Ascending aorta (tissue), 2 donors: ENCODE data around the gene XPNPEP3. TPM values are rescaled to one million over a fixed set of nuclear protein-coding genes. Genes with fewer than 3 reads are reported as not detected.

ENCODE experiments used
- DNase-seq, 2 donors: peaks; one replicate each; pipeline ENCODE4 v3.0.0-alpha.2; 2019; ENCODE audit warnings: low spot score in 2 of 2
- H3K27ac ChIP-seq, 2 donors: fragments of 200-600 bp; sonication (generic); one replicate each; pipeline ENCODE4 v1.5.1; 2016 to 2017; ENCODE audit warnings: mild to moderate bottlenecking in 1 of 2
- H3K27me3 ChIP-seq: fragments of 200-600 bp; sonication (generic); one replicate; pipeline ENCODE4 v1.5.1; 2017
- H3K36me3 ChIP-seq, 2 donors: fragments of 200-600 bp; sonication (generic); one replicate each; pipeline ENCODE4 v1.5.1; 2016
- H3K4me1 ChIP-seq, 2 donors: fragments of 200-600 bp; sonication (generic); one replicate each; pipeline ENCODE4 v1.5.1; 2016 to 2017; ENCODE audit warnings: mild to moderate bottlenecking in 1 of 2
- H3K4me3 ChIP-seq, 2 donors: fragments of 200-600 bp; sonication (generic); one replicate each; pipeline ENCODE4 v1.5.1; 2016 to 2017; ENCODE audit warnings: mild to moderate bottlenecking in 1 of 2
- H3K9me3 ChIP-seq, 2 donors: fragments of 200-600 bp; sonication (generic); one replicate each; pipeline ENCODE4 v1.5.1; 2016
- intact Hi-C: fragments of 100-400 bp; cut with DNase I; formaldehyde crosslinking; loops from one replicate; pipeline ENCODE4 v1.15.1; 2023
- total RNA-seq: library from RNA; depleted of rRNA; stranded (reverse); fragments of >200 nt; gene quantifications from one replicate; pipeline ENCODE4 v1.1.0, GENCODE V29; 2016
- TF ChIP-seq, protein P1 (sequence below), 3 experiments: fragments of 200-600 bp in 2 of 3; fragments of 450-650 bp in 1 of 3; sonication (generic) in 2 of 3; IDR thresholded peaks; one replicate each; pipeline ENCODE4 v1.5.1; 2016 to 2019; ENCODE audit warnings: antibody characterized with exemption in 3 of 3, mild to moderate bottlenecking in 1 of 3, moderate library complexity in 1 of 3

Gene XPNPEP3
- total RNA-seq, 1 donor from 2014 or later = 1.1 TPM

DNA sequence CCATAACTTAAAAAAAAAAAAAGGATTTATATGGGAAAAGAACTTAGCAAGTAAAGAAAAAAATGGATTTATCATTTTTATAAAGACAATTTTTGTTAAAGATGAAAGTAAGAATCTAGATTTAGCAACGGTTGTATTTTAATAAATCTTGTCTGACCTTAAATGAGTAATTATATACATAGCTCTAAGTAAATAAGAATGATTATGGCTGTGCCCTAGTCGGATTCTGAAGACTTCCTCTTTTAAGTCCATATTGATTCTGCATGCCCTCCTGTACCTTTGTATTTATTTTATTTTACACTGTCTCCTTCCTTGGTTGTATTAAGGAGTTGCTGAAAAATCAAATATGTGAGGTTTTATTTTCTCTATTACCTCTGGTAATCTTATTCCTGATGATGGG is 101.4 kb downstream of the XPNPEP3 start:
- Histone ChIP-seq H3K9me3 (no peaks in the 10 kb centered on the region), H3K4me3 (no peak overlapping the region), H3K27ac (no peak overlapping the region), H3K4me1 (peaks cover 0 to 6% of the 10 kb centered on the region in 2 donors), H3K36me3 (peaks cover 20 to 52% of the 10 kb centered on the region in 2 donors), H3K27me3 (no peaks in the 10 kb centered on the region)
- no peak for DNase-seq
- intact Hi-C loops = no loop called here
- TF ChIP-seq, protein P1, sequence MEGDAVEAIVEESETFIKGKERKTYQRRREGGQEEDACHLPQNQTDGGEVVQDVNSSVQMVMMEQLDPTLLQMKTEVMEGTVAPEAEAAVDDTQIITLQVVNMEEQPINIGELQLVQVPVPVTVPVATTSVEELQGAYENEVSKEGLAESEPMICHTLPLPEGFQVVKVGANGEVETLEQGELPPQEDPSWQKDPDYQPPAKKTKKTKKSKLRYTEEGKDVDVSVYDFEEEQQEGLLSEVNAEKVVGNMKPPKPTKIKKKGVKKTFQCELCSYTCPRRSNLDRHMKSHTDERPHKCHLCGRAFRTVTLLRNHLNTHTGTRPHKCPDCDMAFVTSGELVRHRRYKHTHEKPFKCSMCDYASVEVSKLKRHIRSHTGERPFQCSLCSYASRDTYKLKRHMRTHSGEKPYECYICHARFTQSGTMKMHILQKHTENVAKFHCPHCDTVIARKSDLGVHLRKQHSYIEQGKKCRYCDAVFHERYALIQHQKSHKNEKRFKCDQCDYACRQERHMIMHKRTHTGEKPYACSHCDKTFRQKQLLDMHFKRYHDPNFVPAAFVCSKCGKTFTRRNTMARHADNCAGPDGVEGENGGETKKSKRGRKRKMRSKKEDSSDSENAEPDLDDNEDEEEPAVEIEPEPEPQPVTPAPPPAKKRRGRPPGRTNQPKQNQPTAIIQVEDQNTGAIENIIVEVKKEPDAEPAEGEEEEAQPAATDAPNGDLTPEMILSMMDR (IDR thresholded peaks at IDR 0.05) = no peak

DNA sequence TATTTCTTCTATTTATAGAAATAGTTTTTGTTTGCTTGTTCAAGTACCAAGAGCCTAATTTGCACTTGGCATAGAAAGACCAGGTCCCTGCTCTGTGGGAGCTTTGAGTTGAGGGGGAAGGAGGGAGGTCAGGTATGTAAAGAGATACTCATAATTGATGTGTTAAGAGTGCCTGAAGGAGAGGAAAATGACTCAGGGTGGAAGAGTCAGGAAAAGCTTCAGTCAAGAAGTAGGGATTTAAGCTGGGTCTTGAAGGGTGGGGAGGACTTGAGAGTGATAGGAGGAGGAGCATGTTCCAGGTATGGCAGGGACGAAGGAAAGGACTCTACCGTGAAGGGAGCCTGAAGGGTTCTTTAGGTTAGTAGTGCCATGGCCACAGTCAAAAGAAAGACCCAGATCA is 103.2 kb downstream of the XPNPEP3 start:
- Histone ChIP-seq H3K9me3 (no peaks in the 10 kb centered on the region), H3K36me3 (peaks cover 33 to 56% of the 10 kb centered on the region in 2 donors), H3K4me1 (peaks cover 0 to 5% of the 10 kb centered on the region in 2 donors), H3K27me3 (no peaks in the 10 kb centered on the region), H3K4me3 (no peak overlapping the region), H3K27ac (no peak overlapping the region)
- DNase-seq = no peak
- TF ChIP-seq, protein P1 (IDR thresholded peaks at IDR 0.05) = no peak
- intact Hi-C loops = no loop called here

DNA sequence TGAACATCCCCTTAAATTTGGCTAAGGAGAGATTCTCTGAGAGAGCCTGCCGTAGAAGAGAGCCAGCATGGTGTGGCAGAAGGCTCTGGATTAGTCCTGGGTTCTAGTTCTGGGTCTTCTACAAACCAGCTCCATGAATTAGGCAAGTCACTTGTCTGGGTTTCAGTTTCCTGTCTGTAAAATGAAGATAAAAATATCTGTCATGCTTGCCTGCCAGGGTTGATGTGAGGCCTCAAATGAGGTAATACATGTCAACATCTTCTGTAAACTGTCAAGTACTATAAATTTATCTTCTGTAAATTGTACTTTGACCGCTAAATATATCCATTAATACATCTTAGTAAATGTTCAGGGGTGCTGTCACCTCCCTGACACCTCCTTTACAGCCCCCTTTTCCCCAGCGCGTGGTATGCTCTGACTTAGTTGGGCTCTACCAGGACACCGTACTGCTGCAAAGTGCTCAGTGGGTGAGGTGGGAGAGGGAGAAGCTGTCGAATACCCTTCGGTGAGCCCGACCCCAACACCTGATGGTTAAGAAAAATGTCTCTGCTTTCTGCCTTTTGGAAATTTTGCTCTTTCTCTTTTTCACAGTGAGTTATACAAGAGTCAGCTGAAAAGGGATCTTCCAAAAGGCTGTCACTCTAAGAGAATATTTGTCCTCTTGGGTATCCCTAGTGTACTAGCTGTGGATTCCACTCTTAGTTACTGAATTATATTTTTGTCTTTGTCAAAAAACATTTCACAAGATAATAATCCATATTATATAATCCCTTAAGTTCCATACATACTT is 109.2 kb downstream of the XPNPEP3 start:
- Histone ChIP-seq H3K27me3 (no peaks in the 10 kb centered on the region), H3K9me3 (no peaks in the 10 kb centered on the region), H3K4me3 (no peak overlapping the region), H3K27ac (no peak overlapping the region), H3K36me3 (peaks cover 67 to 76% of the 10 kb centered on the region in 2 donors), H3K4me1 (no peaks in the 10 kb centered on the region)
- DNase-seq = no peak
- intact Hi-C loops = no loop called here
- TF ChIP-seq, protein P1 (IDR thresholded peaks at IDR 0.05) = no peak

DNA sequence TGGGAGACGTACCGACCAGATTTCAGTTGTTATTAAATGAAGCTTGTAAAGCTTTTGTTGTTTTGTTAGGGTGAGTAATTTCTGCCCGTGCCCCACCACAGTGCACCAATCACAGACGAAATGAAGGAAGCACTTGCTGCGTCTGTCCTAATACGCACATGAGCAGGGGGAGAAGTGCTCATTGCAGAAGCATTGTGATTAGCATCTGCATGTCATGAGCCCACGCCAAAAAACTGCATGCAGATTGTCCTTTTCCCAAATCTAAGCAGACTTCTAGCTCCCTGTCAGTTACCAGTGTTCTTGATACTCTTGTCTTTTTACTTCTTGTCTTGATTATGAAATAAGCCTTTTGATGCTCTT is 109.8 kb downstream of the XPNPEP3 start:
- DNase-seq = no peak
- Histone ChIP-seq H3K4me3 (no peak overlapping the region), H3K4me1 (no peaks in the 10 kb centered on the region), H3K27ac (no peak overlapping the region), H3K9me3 (no peaks in the 10 kb centered on the region), H3K36me3 (peaks cover 62 to 73% of the 10 kb centered on the region in 2 donors), H3K27me3 (no peaks in the 10 kb centered on the region)
- TF ChIP-seq, protein P1 (IDR thresholded peaks at IDR 0.05) = no peak
- intact Hi-C loops = no loop called here

DNA sequence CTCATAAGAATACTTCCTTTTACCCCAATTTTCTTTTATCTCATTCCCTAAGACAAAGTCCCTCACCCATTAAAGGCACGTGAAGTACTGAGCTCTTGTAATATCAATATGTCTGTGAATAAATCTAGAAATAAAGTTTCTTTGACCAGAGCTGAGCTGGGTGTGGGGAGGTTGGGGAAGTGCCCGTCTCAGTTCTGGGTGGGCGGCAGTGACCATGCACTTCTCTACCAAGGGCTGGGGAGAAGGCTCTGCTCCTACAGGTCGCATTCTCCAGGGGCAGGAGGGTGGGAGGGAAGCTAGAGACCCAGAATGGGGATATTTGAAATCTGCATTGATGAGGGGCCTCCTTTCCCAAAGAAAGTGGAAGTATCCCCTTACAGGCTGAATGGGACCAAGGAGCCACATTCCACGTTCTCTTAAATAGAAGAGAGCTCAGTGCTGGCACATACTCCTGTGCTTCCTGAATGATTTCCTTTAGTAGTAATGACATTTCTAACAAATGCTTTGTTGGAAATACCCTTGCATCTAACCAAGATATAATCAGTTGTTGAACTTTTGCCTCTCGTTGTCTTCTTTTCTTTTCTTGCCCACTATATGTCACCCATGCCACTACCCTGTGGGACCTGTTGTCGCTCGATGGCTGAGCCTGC is 110.3 kb downstream of the XPNPEP3 start:
- no peak for DNase-seq
- intact Hi-C loops = no loop called here
- H3K9me3 ChIP-seq = no peaks in the 10 kb centered on the region

More for the DNA sequence above, 110.3 kb downstream of the XPNPEP3 start:
- peaks cover 65 to 71% of the 10 kb centered on the region in 2 donors for H3K36me3 ChIP-seq
- H3K4me3 ChIP-seq = no peak overlapping the region
- H3K27me3 ChIP-seq = no peaks in the 10 kb centered on the region
- H3K4me1 ChIP-seq = no peaks in the 10 kb centered on the region
- TF ChIP-seq, protein P1 (IDR thresholded peaks at IDR 0.05) = no peak
- H3K27ac ChIP-seq = no peak overlapping the region
